Measurements from ENCODE around the gene DDX47.
A peak's percentile ranks its signal among the peaks of the same experiment; 100 is the strongest.

DNA sequence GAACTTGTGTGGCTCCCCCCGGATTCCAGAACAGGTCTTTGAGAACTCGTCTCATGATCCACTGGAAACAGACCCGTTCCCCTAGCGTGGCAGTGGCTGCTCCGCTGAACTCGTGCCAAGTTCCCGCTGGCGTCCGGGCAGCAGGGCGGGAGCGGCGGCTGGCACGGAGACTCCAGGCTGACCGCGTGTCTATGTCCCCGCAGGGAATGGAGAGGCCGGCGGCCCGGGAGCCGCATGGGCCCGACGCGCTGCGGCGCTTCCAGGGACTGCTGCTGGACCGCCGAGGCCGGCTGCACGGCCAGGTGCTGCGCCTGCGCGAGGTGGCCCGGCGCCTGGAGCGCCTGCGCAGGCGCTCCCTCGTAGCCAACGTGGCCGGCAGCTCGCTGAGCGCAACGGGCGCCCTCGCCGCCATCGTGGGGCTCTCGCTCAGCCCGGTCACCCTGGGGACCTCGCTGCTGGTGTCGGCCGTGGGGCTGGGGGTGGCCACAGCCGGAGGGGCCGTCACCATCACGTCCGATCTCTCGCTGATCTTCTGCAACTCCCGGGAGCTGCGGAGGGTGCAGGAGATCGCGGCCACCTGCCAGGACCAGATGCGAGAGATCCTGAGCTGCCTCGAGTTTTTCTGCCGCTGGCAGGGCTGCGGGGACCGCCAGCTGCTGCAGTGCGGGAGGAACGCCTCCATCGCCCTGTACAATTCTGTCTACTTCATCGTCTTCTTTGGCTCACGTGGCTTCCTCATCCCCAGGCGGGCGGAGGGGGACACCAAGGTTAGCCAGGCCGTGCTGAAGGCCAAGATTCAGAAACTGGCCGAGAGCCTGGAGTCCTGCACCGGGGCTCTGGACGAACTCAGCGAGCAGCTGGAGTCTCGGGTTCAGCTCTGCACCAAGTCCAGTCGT, 26.2 kb upstream of the DDX47 start:
- TF ChIP-seq, protein P1, sequence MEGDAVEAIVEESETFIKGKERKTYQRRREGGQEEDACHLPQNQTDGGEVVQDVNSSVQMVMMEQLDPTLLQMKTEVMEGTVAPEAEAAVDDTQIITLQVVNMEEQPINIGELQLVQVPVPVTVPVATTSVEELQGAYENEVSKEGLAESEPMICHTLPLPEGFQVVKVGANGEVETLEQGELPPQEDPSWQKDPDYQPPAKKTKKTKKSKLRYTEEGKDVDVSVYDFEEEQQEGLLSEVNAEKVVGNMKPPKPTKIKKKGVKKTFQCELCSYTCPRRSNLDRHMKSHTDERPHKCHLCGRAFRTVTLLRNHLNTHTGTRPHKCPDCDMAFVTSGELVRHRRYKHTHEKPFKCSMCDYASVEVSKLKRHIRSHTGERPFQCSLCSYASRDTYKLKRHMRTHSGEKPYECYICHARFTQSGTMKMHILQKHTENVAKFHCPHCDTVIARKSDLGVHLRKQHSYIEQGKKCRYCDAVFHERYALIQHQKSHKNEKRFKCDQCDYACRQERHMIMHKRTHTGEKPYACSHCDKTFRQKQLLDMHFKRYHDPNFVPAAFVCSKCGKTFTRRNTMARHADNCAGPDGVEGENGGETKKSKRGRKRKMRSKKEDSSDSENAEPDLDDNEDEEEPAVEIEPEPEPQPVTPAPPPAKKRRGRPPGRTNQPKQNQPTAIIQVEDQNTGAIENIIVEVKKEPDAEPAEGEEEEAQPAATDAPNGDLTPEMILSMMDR (IDR thresholded peaks at IDR 0.05) = peak in 2 of 3 experiments; percentile 21 to 29
- peak; percentile 46 to 92 for TF ChIP-seq POLR2AphosphoS5 (IDR thresholded peaks at IDR 0.05; ENCODE audit: insufficient read depth in 1 of 2, low read depth in 1 of 2)
- peak in 1 of 2 donors; percentile 62 for TF ChIP-seq POLR2A (IDR thresholded peaks at IDR 0.05)
